Activated effector memory CD4-positive, alpha-beta T cell treated with anti-CD3 and anti-CD28 coated beads, Interleukin-2, amount 50 U/mL, for 16 hours (primary cell): ENCODE results near the gene ZNF726.
A peak's percentile ranks its signal among the peaks of the same experiment; 100 is the strongest.
"Not testable (repeated sequence)": the region's sequence is repeated elsewhere in the genome, so short reads cannot be mapped to it uniquely, and the experiment has no call there.

Experiments used
- DNase-seq: peaks from one replicate; pipeline ENCODE4 v3.0.0-alpha.2; 2020

The ZNF726 gene

GRCh38 chr19:23914402-23915286, at the start of gene ZNF726:
Gene ZNF726 (plus strand): TSS chr19:23914886. CDS start chr19:23914995, 109 bp downstream.
- peak; percentile 94 for DNase-seq

GRCh38 chr19:23867895-23868294, 46.8 kb upstream of the ZNF726 start:
- no peak for DNase-seq

GRCh38 chr19:23868630-23869029, 46.1 kb upstream of the ZNF726 start:
- no peak for DNase-seq

- DNase-seq, result no peak
Measured at GRCh38 chr19:23872282-23872919, 42.3 kb upstream of the ZNF726 start.

- no peak for DNase-seq
Measured at GRCh38 chr19:23876261-23876660, 38.4 kb upstream of the ZNF726 start.

- not testable (repeated sequence) for DNase-seq
Measured at GRCh38 chr19:23876756-23877155, 37.9 kb upstream of the ZNF726 start.

- no peak for DNase-seq
Measured at GRCh38 chr19:23882493-23882892, 32.2 kb upstream of the ZNF726 start.

GRCh38 chr19:23884363-23884762, 30.3 kb upstream of the ZNF726 start:
- DNase-seq, result no peak

- DNase-seq, result no peak
Measured at GRCh38 chr19:23887642-23888041, 27.0 kb upstream of the ZNF726 start.

- not testable (repeated sequence) for DNase-seq
Measured at GRCh38 chr19:23896096-23896495, 18.6 kb upstream of the ZNF726 start.

GRCh38 chr19:23896912-23897311, 17.8 kb upstream of the ZNF726 start:
- DNase-seq, result no peak

GRCh38 chr19:23901360-23901759, 13.3 kb upstream of the ZNF726 start:
- no peak for DNase-seq

GRCh38 chr19:23904406-23904805, 10.3 kb upstream of the ZNF726 start:
- no peak for DNase-seq

GRCh38 chr19:23905771-23906170, 8.9 kb upstream of the ZNF726 start:
- no peak for DNase-seq

- DNase-seq, result no peak
Measured at GRCh38 chr19:23906835-23907234, 7.9 kb upstream of the ZNF726 start.

GRCh38 chr19:23908165-23908564, 6.5 kb upstream of the ZNF726 start:
- DNase-seq, result no peak

- no peak for DNase-seq
Measured at GRCh38 chr19:23909222-23909621, 5.5 kb upstream of the ZNF726 start.

GRCh38 chr19:23913931-23914330, 755 bp upstream of the ZNF726 start:
- DNase-seq, result no peak

- DNase-seq, result no peak
Measured at GRCh38 chr19:23916991-23917390, 2.3 kb downstream of the ZNF726 start.

GRCh38 chr19:23917856-23918255, 3.2 kb downstream of the ZNF726 start:
- DNase-seq, result no peak

GRCh38 chr19:23925285-23925684, 10.6 kb downstream of the ZNF726 start:
- no peak for DNase-seq

- DNase-seq, result no peak
Measured at GRCh38 chr19:23932878-23933277, 18.2 kb downstream of the ZNF726 start.

GRCh38 chr19:23937031-23937430, 22.3 kb downstream of the ZNF726 start:
- DNase-seq, result not testable (repeated sequence)

GRCh38 chr19:23943411-23943810, 28.7 kb downstream of the ZNF726 start:
- no peak for DNase-seq
